RWPE2 (cell line): ENCODE data around the gene MYO5B.

Experiments
- ATAC-seq: fragments of 200-7000 bp; cut with Tn5 transposase; 3 replicates; pipeline ENCODE4 v1.9.1; 2021; ENCODE audit warnings: low read depth
- DNase-seq: peaks from one replicate; pipeline ENCODE4 v3.0.0-alpha.2; 2020; ENCODE audit warnings: low spot score
- H3K27ac ChIP-seq: fragments of 450-650 bp; 2 replicates; pipeline ENCODE4 v1.5.1; 2017; ENCODE audit warnings: mild to moderate bottlenecking; ENCODE audit not compliant: poor library complexity, severe bottlenecking
- H3K27me3 ChIP-seq: fragments of 250-450 bp; sonication (Bioruptor Pico); 2 replicates; pipeline ENCODE4 v1.5.1; 2021; ENCODE audit warnings: mild to moderate bottlenecking, moderate library complexity; ENCODE audit not compliant: insufficient read depth, poor library complexity, severe bottlenecking
- H3K36me3 ChIP-seq: fragments of 250-450 bp; sonication (Bioruptor Pico); 2 replicates; pipeline ENCODE4 v1.5.1; 2020; ENCODE audit warnings: low read depth, mild to moderate bottlenecking, moderate library complexity
- H3K4me1 ChIP-seq: fragments of 250-450 bp; sonication (Bioruptor Pico); 2 replicates; pipeline ENCODE4 v1.5.1; 2021; ENCODE audit warnings: mild to moderate bottlenecking, moderate library complexity; ENCODE audit not compliant: insufficient read depth, poor library complexity, severe bottlenecking
- H3K4me3 ChIP-seq: fragments of 250-450 bp; sonication (Bioruptor Pico); 2 replicates; pipeline ENCODE4 v1.5.1; 2021; ENCODE audit warnings: mild to moderate bottlenecking, moderate library complexity; ENCODE audit not compliant: severe bottlenecking
- H3K9me3 ChIP-seq: fragments of 250-450 bp; sonication (Bioruptor Pico); 2 replicates; pipeline ENCODE4 v1.5.1; 2021; ENCODE audit warnings: mild to moderate bottlenecking, moderate library complexity; ENCODE audit not compliant: severe bottlenecking
- TF ChIP-seq, protein P1 (sequence below): fragments of 450-650 bp; IDR thresholded peaks from one replicate; pipeline ENCODE4 v1.5.1; 2017; ENCODE audit warnings: mild to moderate bottlenecking, moderate library complexity; ENCODE audit not compliant: poor library complexity, severe bottlenecking

Gene MYO5B

DNA sequence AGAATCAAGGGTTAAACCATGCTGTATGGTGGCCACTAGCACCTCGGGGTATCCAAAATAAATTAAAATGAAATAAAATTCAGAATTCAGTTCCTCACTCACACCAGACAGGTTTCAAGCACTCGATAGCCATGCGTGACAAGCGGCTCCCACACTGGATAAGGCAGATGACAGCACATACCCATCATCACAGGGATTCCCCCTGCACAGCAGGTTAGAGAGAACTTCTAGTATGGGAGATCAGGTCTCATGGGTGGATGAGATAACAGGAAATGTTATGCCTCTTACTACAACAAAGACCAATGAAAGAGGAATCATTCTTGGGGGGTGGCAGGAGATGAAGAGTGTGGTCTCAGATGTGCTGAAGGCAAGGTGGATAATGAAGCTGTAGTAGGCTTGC, 259.7 kb downstream of the MYO5B start:
- Histone ChIP-seq H3K27ac (no peak overlapping the region), H3K36me3 (no peaks in the 10 kb centered on the region), H3K9me3 (no peaks in the 10 kb centered on the region), H3K4me1 (no peaks in the 10 kb centered on the region), H3K27me3 (no peaks in the 10 kb centered on the region), H3K4me3 (no peak overlapping the region)
- TF ChIP-seq, protein P1, sequence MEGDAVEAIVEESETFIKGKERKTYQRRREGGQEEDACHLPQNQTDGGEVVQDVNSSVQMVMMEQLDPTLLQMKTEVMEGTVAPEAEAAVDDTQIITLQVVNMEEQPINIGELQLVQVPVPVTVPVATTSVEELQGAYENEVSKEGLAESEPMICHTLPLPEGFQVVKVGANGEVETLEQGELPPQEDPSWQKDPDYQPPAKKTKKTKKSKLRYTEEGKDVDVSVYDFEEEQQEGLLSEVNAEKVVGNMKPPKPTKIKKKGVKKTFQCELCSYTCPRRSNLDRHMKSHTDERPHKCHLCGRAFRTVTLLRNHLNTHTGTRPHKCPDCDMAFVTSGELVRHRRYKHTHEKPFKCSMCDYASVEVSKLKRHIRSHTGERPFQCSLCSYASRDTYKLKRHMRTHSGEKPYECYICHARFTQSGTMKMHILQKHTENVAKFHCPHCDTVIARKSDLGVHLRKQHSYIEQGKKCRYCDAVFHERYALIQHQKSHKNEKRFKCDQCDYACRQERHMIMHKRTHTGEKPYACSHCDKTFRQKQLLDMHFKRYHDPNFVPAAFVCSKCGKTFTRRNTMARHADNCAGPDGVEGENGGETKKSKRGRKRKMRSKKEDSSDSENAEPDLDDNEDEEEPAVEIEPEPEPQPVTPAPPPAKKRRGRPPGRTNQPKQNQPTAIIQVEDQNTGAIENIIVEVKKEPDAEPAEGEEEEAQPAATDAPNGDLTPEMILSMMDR, result no peak
- DNase-seq (no peak), ATAC-seq (no peak)

DNA sequence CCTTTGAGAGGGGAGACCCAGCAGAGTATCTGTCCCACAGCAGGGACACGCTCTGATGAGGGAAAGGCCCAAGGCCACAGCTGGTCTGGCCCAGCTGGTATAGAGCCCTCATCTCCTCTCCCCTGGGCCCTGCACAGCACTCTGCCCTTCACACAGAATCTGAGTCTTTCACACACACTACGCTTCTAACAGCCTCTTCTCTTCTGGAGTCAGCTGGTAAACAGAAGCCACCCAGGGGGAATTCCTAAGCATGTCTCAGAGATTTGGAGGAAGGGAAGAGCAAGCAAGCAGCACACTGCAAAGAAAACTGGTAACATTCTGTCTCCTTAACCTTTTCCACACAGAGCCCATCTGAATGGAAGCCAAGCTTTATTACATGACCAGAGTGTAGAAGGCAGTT, 260.5 kb downstream of the MYO5B start:
- no peak for DNase-seq
- Histone ChIP-seq H3K4me1 (no peaks in the 10 kb centered on the region), H3K27me3 (no peaks in the 10 kb centered on the region), H3K27ac (no peak overlapping the region), H3K36me3 (no peaks in the 10 kb centered on the region), H3K4me3 (no peak overlapping the region), H3K9me3 (no peaks in the 10 kb centered on the region)
- ATAC-seq, result no peak
- TF ChIP-seq, protein P1, result no peak

DNA sequence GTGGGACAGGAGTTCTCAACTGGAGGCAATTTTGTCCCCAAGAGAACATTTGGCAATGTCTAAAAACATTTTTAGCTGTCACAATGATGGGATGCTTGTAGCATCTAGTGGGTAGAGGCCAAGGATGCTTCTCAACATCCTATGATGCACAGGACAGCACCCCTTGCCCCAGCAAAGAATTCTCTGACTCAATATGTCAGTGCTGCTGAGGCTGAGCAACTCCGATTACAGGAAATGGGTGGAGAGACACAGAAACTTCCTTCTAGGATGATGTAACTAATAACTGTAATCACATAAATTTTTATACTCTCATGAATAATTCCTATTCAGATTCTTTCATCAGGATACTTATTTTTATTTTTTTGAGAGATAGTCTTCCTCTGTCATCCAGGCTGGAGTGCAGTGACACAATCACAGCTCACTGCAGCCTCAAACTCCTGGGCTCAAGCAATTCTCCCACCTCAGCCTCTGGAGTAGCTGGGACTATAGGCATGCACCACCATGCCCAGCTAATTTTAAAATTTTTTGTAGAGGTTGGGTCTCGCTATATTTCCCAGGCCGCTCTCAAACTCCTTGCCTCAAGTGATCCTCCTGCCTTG, 261.3 kb downstream of the MYO5B start:
- ATAC-seq, result no peak
- TF ChIP-seq, protein P1, result no peak

DNA sequence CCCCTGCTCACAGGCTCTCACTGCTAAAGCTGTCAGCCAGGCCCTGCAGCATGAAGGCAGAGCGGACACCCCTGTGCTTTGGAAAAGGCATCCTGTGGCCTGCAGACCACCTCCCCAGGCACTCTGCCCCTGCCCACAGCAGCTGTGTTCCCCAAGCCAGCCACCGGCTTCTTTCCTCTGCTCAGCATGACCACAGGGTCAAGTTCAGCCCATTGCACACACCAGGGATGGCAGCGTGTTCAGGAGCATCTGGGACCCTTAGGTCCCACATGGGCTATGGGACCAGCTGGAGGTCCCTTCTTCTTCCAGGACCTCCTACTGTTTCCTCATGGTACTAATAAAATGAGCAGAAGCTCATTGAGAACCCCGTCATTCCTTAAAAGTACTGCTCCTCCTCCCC, 263.2 kb downstream of the MYO5B start:
- H3K27me3 ChIP-seq, result no peaks in the 10 kb centered on the region
- ATAC-seq (no peak), DNase-seq (no peak)
- H3K27ac ChIP-seq, result no peak overlapping the region
- H3K9me3 ChIP-seq, result no peaks in the 10 kb centered on the region
- TF ChIP-seq, protein P1, result no peak
- H3K36me3 ChIP-seq, result no peaks in the 10 kb centered on the region
- no peak overlapping the region for H3K4me3 ChIP-seq
- H3K4me1 ChIP-seq, result no peaks in the 10 kb centered on the region

More for the DNA sequence above, 261.3 kb downstream of the MYO5B start:
- Histone ChIP-seq H3K4me1 (no peaks in the 10 kb centered on the region), H3K36me3 (no peaks in the 10 kb centered on the region), H3K27me3 (no peaks in the 10 kb centered on the region), H3K27ac (no peak overlapping the region), H3K9me3 (no peaks in the 10 kb centered on the region), H3K4me3 (no peak overlapping the region)
- DNase-seq, result no peak

DNA sequence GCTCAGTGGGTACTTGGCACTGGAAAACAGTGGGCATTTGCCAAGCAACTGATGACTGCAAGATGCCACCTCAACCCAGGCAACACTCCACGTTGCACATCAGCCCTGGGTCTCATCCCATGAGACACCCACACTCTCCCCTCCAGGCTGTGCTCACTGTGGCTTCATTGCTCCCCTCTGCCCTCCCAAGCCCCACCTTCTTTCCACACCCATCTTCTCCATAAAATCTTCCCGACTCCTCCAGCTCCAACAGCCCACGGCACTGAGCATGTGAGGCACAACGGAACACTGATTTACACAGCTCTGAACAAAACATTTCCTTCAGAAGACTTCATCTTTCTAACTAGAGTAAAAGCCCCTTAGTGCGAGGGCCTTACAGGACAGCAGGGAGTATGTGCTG, 263.8 kb downstream of the MYO5B start:
- no peaks in the 10 kb centered on the region for H3K27me3 ChIP-seq
- TF ChIP-seq, protein P1, result no peak
- ATAC-seq (no peak), DNase-seq (no peak)
- H3K9me3 ChIP-seq, result no peaks in the 10 kb centered on the region
- no peak overlapping the region for H3K27ac ChIP-seq
- H3K4me1 ChIP-seq, result no peaks in the 10 kb centered on the region
- H3K36me3 ChIP-seq, result no peaks in the 10 kb centered on the region
- no peak overlapping the region for H3K4me3 ChIP-seq
